SK-N-SH (cell line): ENCODE results near the gene OR10G7. TPM values are rescaled to one million over a fixed set of nuclear protein-coding genes. Genes with fewer than 3 reads are reported as not detected.

Source experiments
- polyA plus RNA-seq, 3 experiments: library from polyadenylated mRNA; depleted of rRNA; stranded (reverse); fragments of >200 nt; gene quantifications; 2 replicates each; pipeline ENCODE4 v1.2.3, GENCODE V29; 2012

Gene OR10G7
- polyA plus RNA-seq, 1 of the 3 experiments (the other 2 are of a cell fraction) = not detected

Other genes with a start within 250 kb of the OR10G7 start
- gene OR6M1, start 235.0 kb downstream of the OR10G7 start, polyA plus RNA-seq (2012; rRNA removed) = not detected in 2 replicates
- not detected in 2 replicates for gene TMEM225, start 155.7 kb downstream of the OR10G7 start, polyA plus RNA-seq (2012; rRNA removed)
- gene OR8D4, start 139.2 kb downstream of the OR10G7 start, polyA plus RNA-seq (2012; rRNA removed) = not detected in 2 replicates
- not detected in 2 replicates for gene OR4D5, start 101.7 kb downstream of the OR10G7 start, polyA plus RNA-seq (2012; rRNA removed)
- gene OR6T1, start 97.5 kb downstream of the OR10G7 start, polyA plus RNA-seq (2012; rRNA removed) = not detected in 2 replicates
- gene OR10S1, start 63.5 kb downstream of the OR10G7 start, polyA plus RNA-seq (2012; rRNA removed) = not detected in 2 replicates
- not detected in 2 replicates for gene OR10G6, start 46.2 kb downstream of the OR10G7 start, polyA plus RNA-seq (2012; rRNA removed)
- gene OR10G4, start 28.3 kb downstream of the OR10G7 start, polyA plus RNA-seq (2012; rRNA removed) = not detected in 2 replicates
- gene OR10G9, start 18.3 kb downstream of the OR10G7 start, polyA plus RNA-seq (2012; rRNA removed) = not detected in 2 replicates
- not detected in 2 replicates for gene OR10G8, start 14.5 kb downstream of the OR10G7 start, polyA plus RNA-seq (2012; rRNA removed)
- 7.6 and 11.7 TPM in 2 replicates for gene VWA5A, start 74.1 kb upstream of the OR10G7 start, polyA plus RNA-seq (2012; rRNA removed)
- not detected in 2 replicates for gene OR10D3, start 142.0 kb upstream of the OR10G7 start, polyA plus RNA-seq (2012; rRNA removed)
- gene OR8G1, start 199.8 kb upstream of the OR10G7 start, polyA plus RNA-seq (2012; rRNA removed) = not detected in 2 replicates
- not detected in 2 replicates for gene OR8G5, start 215.1 kb upstream of the OR10G7 start, polyA plus RNA-seq (2012; rRNA removed)